Left lung (tissue), 10 donors: ENCODE data around the gene ANGPTL1. TPM values are rescaled to one million over a fixed set of nuclear protein-coding genes. Genes with fewer than 3 reads are reported as not detected.
"Not testable (repeated sequence)": the region's sequence is repeated elsewhere in the genome, so short reads cannot be mapped to it uniquely, and the experiment has no call there.

Experiments used
- ATAC-seq: fragments of 200-7000 bp; cut with Tn5 transposase; one replicate; pipeline ENCODE4 v1.9.1; 2020; ENCODE audit warnings: moderate library complexity
- DNase-seq, 4 donors: peaks; one replicate each; pipeline ENCODE4 v3.0.0-alpha.2; 2013 to 2020
- H3K27ac ChIP-seq, 2 donors: fragments of 200-600 bp; sonication (generic) in 1 of 2; one replicate each; pipeline versions ENCODE4 v1.5.0 to v1.8.0; 2020 to 2021
- H3K27me3 ChIP-seq, 2 donors: fragments of 200-600 bp; sonication (generic) in 1 of 2; one replicate each; pipeline versions ENCODE4 v1.5.0 to v1.8.0; 2020 to 2021
- H3K36me3 ChIP-seq, 2 donors: fragments of 200-600 bp; sonication (generic) in 1 of 2; one replicate each; pipeline versions ENCODE4 v1.5.0 to v1.8.0; 2020 to 2021
- H3K4me1 ChIP-seq, 2 donors: fragments of 200-600 bp; one replicate each; pipeline ENCODE4 v1.8.0; 2021
- H3K4me3 ChIP-seq, 2 donors: fragments of 200-600 bp; sonication (generic) in 1 of 2; one replicate each; pipeline versions ENCODE4 v1.5.0 to v1.8.0; 2020 to 2021; ENCODE audit warnings: mild to moderate bottlenecking in 1 of 2
- H3K9me3 ChIP-seq, 2 donors: fragments of 200-600 bp; sonication (generic) in 1 of 2; one replicate each; pipeline versions ENCODE4 v1.5.0 to v1.8.0; 2020 to 2021
- intact Hi-C, 2 donors: fragments of 100-400 bp; cut with DNase I; formaldehyde crosslinking; loops; one replicate each; pipeline versions ENCODE4 v1.11.2 to v1.14.2; 2022
- polyA plus RNA-seq, 6 donors: library from polyadenylated mRNA; unstranded; fragments of 120-200 nt; gene quantifications; one replicate each; pipeline ENCODE4 v1.2.1, GENCODE V29; 2013; ENCODE audit not compliant: insufficient read length in 6 of 6
- total RNA-seq, 2 donors: library from RNA; stranded (reverse); fragmentation: NEBNext Ultra II Directional; extraction: Animal tissue kit (Norgen Biotek cat#: 25700); gene quantifications; one replicate each; pipeline ENCODE4 v1.2.1, GENCODE V29; 2021
- TF ChIP-seq, protein P1 (sequence below), 2 donors: fragments of 200-600 bp; sonication (generic) in 1 of 2; IDR thresholded peaks; one replicate each; pipeline versions ENCODE4 v1.5.0 to v1.8.0; 2021; ENCODE audit warnings: antibody characterized with exemption in 2 of 2
- donor health status: DM: no; HTN: yes; CAD: no.
- donor health status: DM: no; HTN: no; CAD: no.

Gene ANGPTL1
- total and polyA plus RNA-seq, 8 donors, result 8.4 to 19.2 (median 10.4) TPM

DNA sequence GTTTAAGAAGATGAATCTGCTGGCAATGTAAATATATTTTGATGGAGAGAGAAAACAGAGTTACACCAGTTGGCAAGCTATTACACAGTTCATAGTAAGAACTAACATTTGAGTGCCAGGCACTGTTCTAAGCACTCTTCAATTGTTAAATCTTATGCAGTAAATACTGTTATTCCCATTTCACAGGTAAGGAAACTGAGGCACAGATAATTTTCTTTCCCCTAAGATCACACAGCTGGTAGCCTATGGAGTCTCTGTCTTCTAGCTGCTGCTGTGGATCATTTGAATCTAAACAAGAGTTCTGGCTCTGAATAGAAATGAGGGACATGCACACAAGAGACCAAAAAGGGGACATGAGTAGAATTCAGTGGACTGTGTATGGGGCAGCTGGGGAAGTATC is 8.0 kb downstream of the ANGPTL1 start:
- H3K27ac ChIP-seq, result no peak overlapping the region
- TF ChIP-seq, protein P1, sequence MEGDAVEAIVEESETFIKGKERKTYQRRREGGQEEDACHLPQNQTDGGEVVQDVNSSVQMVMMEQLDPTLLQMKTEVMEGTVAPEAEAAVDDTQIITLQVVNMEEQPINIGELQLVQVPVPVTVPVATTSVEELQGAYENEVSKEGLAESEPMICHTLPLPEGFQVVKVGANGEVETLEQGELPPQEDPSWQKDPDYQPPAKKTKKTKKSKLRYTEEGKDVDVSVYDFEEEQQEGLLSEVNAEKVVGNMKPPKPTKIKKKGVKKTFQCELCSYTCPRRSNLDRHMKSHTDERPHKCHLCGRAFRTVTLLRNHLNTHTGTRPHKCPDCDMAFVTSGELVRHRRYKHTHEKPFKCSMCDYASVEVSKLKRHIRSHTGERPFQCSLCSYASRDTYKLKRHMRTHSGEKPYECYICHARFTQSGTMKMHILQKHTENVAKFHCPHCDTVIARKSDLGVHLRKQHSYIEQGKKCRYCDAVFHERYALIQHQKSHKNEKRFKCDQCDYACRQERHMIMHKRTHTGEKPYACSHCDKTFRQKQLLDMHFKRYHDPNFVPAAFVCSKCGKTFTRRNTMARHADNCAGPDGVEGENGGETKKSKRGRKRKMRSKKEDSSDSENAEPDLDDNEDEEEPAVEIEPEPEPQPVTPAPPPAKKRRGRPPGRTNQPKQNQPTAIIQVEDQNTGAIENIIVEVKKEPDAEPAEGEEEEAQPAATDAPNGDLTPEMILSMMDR (IDR thresholded peaks at IDR 0.05), result no peak

GRCh38 chr1:178862416-178862815 is 8.5 kb downstream of the ANGPTL1 start:
- no peaks in the 10 kb centered on the region for H3K27me3 ChIP-seq
- ATAC-seq, result no peak

More for the DNA sequence above, 8.0 kb downstream of the ANGPTL1 start:
- Histone ChIP-seq H3K4me3 (no peak overlapping the region), H3K27me3 (no peaks in the 10 kb centered on the region), H3K4me1 (no peaks in the 10 kb centered on the region), H3K36me3 (no peaks in the 10 kb centered on the region), H3K9me3 (no peaks in the 10 kb centered on the region)
- no peak for ATAC-seq
- intact Hi-C loops, result no loop called here
- no peak for DNase-seq

DNA sequence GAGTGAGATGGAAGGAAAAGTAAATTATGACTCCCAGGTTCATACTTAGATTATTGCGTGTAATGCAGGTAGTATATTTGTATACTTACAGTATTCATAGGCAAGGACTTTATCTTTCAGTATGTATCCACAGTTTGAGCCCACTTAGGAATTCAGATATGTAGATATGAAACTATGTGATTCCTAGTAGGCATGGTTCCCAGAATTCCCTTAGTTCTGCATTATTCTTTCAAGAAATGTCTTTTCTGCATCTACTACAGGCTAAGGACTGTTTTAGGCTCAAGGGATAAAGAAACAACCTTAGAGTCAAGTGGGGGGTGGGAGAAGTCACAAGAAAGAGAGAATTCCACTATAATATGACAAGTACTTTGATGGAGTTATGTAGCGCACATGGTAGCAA is 13.8 kb downstream of the ANGPTL1 start:
- Histone ChIP-seq H3K9me3 (no peaks in the 10 kb centered on the region), H3K27me3 (no peaks in the 10 kb centered on the region), H3K4me3 (no peak overlapping the region), H3K36me3 (no peaks in the 10 kb centered on the region), H3K4me1 (no peaks in the 10 kb centered on the region), H3K27ac (no peak overlapping the region)
- intact Hi-C loops, result no loop called here
- DNase-seq, result no peak
- ATAC-seq, result no peak
- TF ChIP-seq, protein P1 (IDR thresholded peaks at IDR 0.05), result no peak

More at GRCh38 chr1:178862416-178862815, 8.5 kb downstream of the ANGPTL1 start:
- no peak for DNase-seq
- H3K36me3 ChIP-seq, result no peaks in the 10 kb centered on the region
- H3K4me1 ChIP-seq, result no peaks in the 10 kb centered on the region
- intact Hi-C loops, result no loop called here
- no peak overlapping the region for H3K4me3 ChIP-seq
- no peaks in the 10 kb centered on the region for H3K9me3 ChIP-seq
- TF ChIP-seq, protein P1 (IDR thresholded peaks at IDR 0.05), result no peak
- H3K27ac ChIP-seq, result no peak overlapping the region

DNA sequence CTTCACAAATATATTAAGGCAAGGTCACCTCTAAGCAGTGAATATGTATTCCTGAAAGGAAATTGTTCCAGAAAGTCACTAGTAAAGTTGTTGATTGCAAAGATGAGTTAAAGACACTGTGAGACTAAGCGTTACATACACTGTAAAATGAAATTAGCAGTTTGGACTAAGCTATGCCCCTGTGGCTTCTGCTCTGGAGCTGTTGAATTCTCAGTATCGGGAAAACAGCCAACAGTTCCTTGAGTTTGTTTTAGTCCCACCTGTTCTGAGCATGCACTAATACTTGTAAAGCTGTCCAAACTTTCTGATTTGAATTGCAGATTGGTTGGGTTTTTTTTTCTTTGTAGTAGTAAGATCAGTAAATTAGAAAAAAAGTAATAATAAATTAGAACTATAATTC is 21.0 kb downstream of the ANGPTL1 start:
- no peaks in the 10 kb centered on the region for H3K27me3 ChIP-seq
- TF ChIP-seq, protein P1 (IDR thresholded peaks at IDR 0.05), result no peak
- H3K9me3 ChIP-seq, result no peaks in the 10 kb centered on the region
- H3K4me3 ChIP-seq, result no peak overlapping the region
- H3K4me1 ChIP-seq, result no peaks in the 10 kb centered on the region
- no peak overlapping the region for H3K27ac ChIP-seq
- intact Hi-C loops, result no loop called here
- ATAC-seq (no peak), DNase-seq (no peak)
- H3K36me3 ChIP-seq, result no peaks in the 10 kb centered on the region

DNA sequence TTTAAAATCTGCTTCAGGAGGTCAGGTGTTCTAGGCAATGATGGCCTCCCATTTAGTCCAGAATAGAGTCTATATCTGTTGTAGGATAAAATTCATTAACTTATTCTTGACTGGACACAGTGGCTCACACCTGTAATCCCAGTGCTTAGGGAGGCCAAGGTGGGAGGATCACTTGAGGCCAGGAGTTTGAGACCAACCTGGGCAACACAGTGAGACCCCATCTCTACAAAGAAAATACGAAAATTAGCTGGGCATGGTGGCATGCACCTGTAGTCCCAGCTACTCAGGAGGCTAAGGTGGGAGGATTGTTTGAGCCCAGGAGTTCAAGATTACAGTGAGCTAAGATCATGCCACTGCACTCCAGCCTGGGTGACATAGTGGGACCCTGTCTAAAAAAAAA is 23.0 kb downstream of the ANGPTL1 start:
- intact Hi-C loops, H3K36me3 ChIP-seq, ATAC-seq, H3K27me3 ChIP-seq, H3K9me3 ChIP-seq, DNase-seq, H3K4me3 ChIP-seq, H3K27ac ChIP-seq, H3K4me1 ChIP-seq: not testable (repeated sequence)

DNA sequence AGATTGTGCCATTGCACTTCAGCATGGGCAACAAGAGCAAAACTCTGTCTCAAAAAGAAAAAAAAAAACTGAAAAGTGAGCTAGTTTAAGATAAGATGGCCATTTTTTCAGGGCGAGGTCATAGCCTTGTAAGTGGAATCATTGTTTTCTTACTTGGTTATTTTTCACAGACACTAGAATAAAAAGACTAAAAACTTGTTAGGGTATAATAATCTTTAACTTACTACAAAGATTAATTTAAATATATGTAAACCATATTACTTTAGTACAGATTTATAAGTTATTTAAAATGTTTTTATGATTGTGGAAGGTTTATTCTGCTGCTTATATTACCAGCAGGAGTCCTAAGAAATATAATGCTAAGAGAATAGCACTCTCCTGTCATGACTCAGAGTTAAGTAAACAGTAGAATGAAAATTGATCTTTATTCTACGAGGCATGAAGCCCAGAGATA is 23.5 kb downstream of the ANGPTL1 start:
- H3K36me3 ChIP-seq, result no peaks in the 10 kb centered on the region
- TF ChIP-seq, protein P1 (IDR thresholded peaks at IDR 0.05), result no peak
- H3K4me1 ChIP-seq, result no peaks in the 10 kb centered on the region
- no peak overlapping the region for H3K4me3 ChIP-seq
- ATAC-seq (peak; percentile 49), DNase-seq (no peak)
- H3K9me3 ChIP-seq, result no peaks in the 10 kb centered on the region
- intact Hi-C loops, result no loop called here
- H3K27ac ChIP-seq, result no peak overlapping the region
- H3K27me3 ChIP-seq, result no peaks in the 10 kb centered on the region
